Measurements from ENCODE around the gene SLC27A5. TPM values are rescaled to one million over a fixed set of nuclear protein-coding genes. Genes with fewer than 3 reads are reported as not detected.
"Not testable (repeated sequence)": the region's sequence is repeated elsewhere in the genome, so short reads cannot be mapped to it uniquely, and the experiment has no call there.

Gene SLC27A5
- total and polyA plus RNA-seq, 3 donors from 2014 or later: 29.1 to 63.6 (median 37.8) TPM

DNA sequence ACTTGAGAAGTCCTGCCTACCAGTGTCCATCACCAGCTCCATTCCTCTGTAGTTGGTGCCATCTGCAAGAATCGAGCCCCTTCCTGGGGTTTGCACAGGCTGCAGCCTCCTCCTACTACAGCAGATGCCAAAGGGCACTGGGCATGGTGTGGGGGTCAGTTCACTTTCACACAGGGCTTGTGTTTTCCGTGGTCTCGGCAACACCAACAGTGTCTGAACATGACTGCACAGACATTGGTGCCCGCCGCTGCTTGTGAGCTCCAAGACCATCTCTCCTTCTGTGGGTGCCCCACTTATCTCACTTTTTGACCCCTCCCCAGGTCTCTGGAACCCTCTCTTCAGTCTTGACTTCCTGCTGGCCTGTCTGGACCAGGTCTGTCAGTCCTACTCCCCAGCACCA lies 20.4 kb downstream of the SLC27A5 start:
- TF ChIP-seq, protein P1, sequence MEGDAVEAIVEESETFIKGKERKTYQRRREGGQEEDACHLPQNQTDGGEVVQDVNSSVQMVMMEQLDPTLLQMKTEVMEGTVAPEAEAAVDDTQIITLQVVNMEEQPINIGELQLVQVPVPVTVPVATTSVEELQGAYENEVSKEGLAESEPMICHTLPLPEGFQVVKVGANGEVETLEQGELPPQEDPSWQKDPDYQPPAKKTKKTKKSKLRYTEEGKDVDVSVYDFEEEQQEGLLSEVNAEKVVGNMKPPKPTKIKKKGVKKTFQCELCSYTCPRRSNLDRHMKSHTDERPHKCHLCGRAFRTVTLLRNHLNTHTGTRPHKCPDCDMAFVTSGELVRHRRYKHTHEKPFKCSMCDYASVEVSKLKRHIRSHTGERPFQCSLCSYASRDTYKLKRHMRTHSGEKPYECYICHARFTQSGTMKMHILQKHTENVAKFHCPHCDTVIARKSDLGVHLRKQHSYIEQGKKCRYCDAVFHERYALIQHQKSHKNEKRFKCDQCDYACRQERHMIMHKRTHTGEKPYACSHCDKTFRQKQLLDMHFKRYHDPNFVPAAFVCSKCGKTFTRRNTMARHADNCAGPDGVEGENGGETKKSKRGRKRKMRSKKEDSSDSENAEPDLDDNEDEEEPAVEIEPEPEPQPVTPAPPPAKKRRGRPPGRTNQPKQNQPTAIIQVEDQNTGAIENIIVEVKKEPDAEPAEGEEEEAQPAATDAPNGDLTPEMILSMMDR (IDR thresholded peaks at IDR 0.05): no peak
- TF ChIP-seq POLR2A (IDR thresholded peaks at IDR 0.05): no peak
- 89 to 91% methylated on average over 5 of the region's 5 CpGs for WGBS, 2 donors
- no peak for DNase-seq
- no peak overlapping the region for H3K4me3 ChIP-seq
- H3K27ac ChIP-seq: no peak overlapping the region
- intact Hi-C loops (cut with DNase I; ENCODE audit: low total_unique reads): no loop called here
- no peaks in the 10 kb centered on the region for H3K27me3 ChIP-seq
- no peaks in the 10 kb centered on the region for H3K9me3 ChIP-seq
- H3K4me1 ChIP-seq: no peaks in the 10 kb centered on the region
- no peaks in the 10 kb centered on the region for H3K36me3 ChIP-seq (ENCODE audit: low read depth, missing control alignments)

DNA sequence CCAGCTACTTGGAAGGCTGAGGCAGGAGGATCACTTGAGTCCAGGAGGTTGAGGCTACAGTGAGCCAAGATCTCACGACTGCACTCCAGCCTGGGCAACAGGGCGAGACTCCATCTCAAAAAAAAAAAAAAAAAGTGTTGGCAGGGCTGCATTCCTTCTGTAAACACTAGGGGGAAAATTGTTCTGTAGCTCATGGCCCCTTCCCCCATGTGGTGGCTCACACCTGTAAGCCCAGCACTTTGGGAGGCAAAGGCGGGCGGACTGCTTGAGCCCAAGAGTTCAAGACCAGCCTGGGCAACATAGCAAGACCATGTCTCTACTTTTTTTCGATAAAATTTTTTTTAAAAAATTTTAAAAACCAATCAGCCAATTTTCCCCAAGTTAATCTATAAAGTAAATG lies 27.4 kb downstream of the SLC27A5 start:
- intact Hi-C loops (cut with DNase I; ENCODE audit: low total_unique reads); H3K27ac ChIP-seq; H3K4me1 ChIP-seq; DNase-seq; H3K9me3 ChIP-seq; H3K4me3 ChIP-seq; H3K27me3 ChIP-seq; H3K36me3 ChIP-seq (ENCODE audit: low read depth, missing control alignments): not testable (repeated sequence)
- 95 to 97% methylated on average over 5 of the region's 5 CpGs for WGBS, 2 donors

DNA sequence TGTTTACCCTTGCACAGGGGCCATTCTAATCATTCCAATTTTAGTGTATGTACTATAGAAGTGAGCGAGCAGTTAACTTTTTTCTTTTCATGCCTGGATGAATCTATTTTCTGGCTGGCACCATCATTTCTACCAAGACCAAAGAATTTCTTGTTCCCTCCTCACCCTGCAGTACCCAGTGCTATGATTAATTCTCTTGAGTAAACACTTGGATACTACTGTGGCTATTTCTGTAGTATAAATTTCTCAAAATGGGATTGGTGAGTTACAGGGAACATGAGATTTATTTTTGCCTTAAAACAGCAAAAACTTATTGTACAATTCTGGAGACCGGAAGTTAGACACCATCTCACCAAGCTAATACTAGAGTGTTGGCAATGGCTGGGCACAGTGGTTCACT lies 28.0 kb downstream of the SLC27A5 start:
- 85 to 95% methylated on average over 2 of the region's 2 CpGs for WGBS, 2 donors
- no peak for DNase-seq
- Histone ChIP-seq H3K36me3 (ENCODE audit: low read depth, missing control alignments) (no peaks in the 10 kb centered on the region), H3K27me3 (no peaks in the 10 kb centered on the region), H3K9me3 (no peaks in the 10 kb centered on the region), H3K4me3 (no peak overlapping the region), H3K27ac (no peak overlapping the region), H3K4me1 (no peaks in the 10 kb centered on the region)
- TF ChIP-seq, protein P1 (IDR thresholded peaks at IDR 0.05): no peak
- TF ChIP-seq POLR2A (IDR thresholded peaks at IDR 0.05): no peak
- intact Hi-C loops (cut with DNase I; ENCODE audit: low total_unique reads): no loop called here

DNA sequence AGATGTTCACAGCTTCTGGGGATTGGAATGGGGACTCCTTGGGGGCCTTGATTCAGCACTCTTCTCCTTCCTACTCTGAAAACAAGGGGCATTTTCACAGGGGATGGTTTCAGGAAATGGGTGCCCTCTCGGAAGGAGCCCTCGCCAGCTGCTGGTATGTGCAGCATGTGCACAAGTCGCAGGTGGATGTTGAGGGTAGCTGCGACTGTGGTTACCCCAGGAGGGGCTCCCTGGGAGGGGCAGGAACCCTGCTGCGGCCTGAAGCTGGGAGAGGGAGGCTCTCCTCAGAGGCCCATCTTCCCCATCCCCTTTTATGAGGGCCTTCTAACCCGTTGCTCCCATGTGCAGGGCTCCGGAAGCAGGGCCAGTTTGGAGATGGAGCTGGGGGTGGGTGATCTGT lies 29.4 kb downstream of the SLC27A5 start:
- TF ChIP-seq, protein P1 (IDR thresholded peaks at IDR 0.05): no peak
- TF ChIP-seq POLR2A (IDR thresholded peaks at IDR 0.05): no peak
- Histone ChIP-seq H3K9me3 (no peaks in the 10 kb centered on the region), H3K27ac (no peak overlapping the region), H3K4me1 (no peaks in the 10 kb centered on the region), H3K27me3 (no peaks in the 10 kb centered on the region), H3K36me3 (ENCODE audit: low read depth, missing control alignments) (no peaks in the 10 kb centered on the region), H3K4me3 (no peak overlapping the region)
- DNase-seq: no peak
- WGBS, 2 donors: 86 to 91% methylated on average over 5 to 7 of the region's 7 CpGs
- intact Hi-C loops (cut with DNase I; ENCODE audit: low total_unique reads): no loop called here

DNA sequence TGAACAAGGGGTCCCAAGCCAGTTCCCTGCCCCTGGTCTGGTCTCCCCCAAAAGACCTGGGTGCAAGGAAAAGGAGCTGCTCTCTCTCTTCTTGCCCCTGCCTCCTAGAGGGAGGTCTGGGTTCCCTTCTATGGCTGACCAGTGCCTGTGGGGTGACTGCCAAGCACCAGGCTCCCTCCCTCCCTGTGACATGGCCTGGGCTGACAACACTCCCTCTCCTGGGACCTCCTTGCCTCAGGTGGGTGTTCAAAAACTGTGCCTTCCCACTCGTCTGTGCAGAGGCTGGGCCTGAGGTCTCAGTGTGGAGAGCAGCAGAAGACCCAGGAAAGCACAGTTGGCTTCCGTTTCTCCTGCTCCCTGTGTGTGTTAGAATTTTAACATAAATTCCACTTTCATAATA lies 31.0 kb downstream of the SLC27A5 start:
- 82 to 89% methylated on average over 2 of the region's 2 CpGs for WGBS, 2 donors
- no peak overlapping the region for H3K27ac ChIP-seq
- H3K4me1 ChIP-seq: peaks cover 9% of the 10 kb centered on the region
- no peaks in the 10 kb centered on the region for H3K36me3 ChIP-seq (ENCODE audit: low read depth, missing control alignments)
- no peak overlapping the region for H3K4me3 ChIP-seq
- intact Hi-C loops (cut with DNase I; ENCODE audit: low total_unique reads): no loop called here
- no peaks in the 10 kb centered on the region for H3K27me3 ChIP-seq
- no peaks in the 10 kb centered on the region for H3K9me3 ChIP-seq
- DNase-seq: no peak
- TF ChIP-seq, protein P1 (IDR thresholded peaks at IDR 0.05): no peak
- no peak for TF ChIP-seq POLR2A (IDR thresholded peaks at IDR 0.05)

Data from testis (tissue), 3 donors.